HG03469 (cell line): ENCODE results near the gene AKAP13.
A peak's percentile ranks its signal among the peaks of the same experiment; 100 is the strongest.

Source experiments
- ATAC-seq: cut with Tn5 transposase; IDR thresholded peaks from one replicate; pipeline ENCODE4 v1.9.1; 2021; ENCODE audit warnings: mild to moderate bottlenecking, moderate library complexity, moderate number of reproducible peaks; ENCODE audit not compliant: unreplicated experiment

The AKAP13 gene

DNA sequence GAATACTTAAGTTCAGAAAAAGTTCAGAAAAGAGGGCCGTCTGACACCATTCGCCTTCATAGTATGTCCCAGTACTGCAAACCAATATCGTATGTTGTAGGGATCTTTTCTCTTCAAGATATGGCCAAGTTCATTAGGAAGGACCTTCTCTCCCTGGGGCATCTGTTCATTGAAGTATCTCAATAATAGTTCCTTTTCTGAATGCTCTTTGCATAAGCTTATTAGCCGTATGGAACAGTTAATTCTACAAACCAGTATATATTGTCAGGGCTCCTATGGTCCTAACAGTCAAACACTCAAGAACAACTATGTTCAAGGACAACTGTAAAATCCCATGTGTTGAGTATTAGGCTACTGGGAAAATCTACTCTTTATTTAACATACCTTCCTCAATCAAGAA is 211.2 kb downstream of the AKAP13 start:
- ATAC-seq = no peak

DNA sequence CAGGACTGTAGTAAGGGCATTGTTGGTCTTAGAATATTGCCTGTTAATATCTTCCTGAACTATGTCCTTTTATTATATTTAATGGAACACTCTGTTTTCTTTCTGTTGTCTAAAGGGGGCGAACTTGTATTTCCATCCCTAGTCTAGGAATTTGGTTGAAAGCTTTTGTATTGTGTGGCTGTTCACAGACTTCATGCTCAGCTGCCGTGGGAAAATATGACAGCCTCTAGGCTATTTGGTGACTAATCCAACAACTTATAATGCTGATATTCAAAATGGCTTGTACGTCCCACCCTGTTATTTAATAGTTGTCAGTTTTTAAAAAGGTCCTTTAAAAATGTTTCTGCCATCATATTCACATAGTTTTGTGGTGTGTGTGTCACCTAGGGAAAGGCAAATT is 211.7 kb downstream of the AKAP13 start:
- ATAC-seq = no peak

GRCh38 chr15:85593809-85594445 is 213.5 kb downstream of the AKAP13 start:
- ATAC-seq = no peak

DNA sequence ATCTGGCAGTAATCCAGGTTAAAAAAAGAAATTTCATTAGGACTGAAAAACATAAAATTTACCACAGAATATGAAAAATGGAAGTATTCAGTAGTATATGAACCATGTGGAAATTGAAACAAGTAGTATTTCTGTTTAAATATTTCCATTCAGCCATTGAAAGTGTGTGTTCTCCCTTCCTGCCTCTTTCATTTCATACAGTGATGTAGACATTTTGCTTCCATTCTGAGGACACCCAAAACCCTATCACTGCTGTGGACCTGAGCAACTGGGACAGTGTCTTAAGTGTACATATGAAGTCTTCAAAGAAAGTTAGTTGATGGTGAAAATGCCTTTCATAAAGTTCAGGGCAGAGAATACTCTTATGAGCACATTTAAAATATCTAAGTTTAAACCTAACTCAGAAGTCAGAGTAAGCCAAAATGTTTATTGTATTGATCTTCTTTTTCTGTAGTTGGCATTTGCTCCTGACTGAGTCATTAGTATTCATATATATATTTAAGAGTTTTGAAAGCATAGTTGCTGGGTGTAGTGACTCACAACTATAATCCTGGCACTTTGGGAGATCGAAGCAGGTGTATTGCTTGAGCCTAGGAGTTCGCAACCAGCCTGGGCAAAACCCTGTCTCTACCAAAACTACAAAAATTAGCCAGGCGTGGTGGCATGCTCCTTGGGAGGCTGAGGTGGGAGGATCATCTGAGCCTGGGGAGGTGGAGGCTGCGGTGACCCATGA is 215.6 kb downstream of the AKAP13 start:
- ATAC-seq = no peak

DNA sequence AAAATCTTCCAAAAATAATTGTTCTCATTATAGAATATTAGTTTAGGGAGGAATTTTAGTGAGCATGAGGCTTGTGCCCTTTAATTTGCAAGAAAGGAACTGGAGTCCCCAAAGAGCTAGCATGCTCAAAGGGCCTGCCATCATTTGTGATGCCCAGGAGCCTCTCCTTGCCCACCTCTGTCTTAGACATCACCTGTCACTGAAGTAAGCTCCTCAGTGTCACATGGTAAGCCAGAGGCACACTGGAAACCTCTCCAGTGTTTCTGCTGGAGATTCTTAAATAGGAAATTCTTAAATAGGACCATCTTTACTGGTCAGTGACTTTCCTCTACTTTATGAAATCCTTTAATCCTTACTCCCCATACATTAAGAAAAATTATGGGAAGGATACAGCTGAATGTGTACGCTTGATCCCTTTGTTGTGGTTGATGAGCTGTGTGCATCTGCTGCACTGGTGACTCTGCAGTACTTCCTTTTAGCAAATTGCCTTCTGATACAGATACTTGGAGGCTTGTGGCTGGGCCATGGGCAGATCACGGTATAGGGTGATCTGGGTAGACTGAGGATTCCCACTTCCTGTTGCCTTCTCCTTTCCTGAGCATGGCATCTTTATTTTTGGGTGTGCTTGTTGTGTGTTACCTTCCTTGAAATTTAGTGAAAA is 216.9 kb downstream of the AKAP13 start:
- no peak for ATAC-seq

- no peak for ATAC-seq
Measured at GRCh38 chr15:85598219-85598618, 217.8 kb downstream of the AKAP13 start.

GRCh38 chr15:85598718-85599398 is 218.5 kb downstream of the AKAP13 start:
- no peak for ATAC-seq

GRCh38 chr15:85600001-85600400 is 219.6 kb downstream of the AKAP13 start:
- ATAC-seq = no peak

DNA sequence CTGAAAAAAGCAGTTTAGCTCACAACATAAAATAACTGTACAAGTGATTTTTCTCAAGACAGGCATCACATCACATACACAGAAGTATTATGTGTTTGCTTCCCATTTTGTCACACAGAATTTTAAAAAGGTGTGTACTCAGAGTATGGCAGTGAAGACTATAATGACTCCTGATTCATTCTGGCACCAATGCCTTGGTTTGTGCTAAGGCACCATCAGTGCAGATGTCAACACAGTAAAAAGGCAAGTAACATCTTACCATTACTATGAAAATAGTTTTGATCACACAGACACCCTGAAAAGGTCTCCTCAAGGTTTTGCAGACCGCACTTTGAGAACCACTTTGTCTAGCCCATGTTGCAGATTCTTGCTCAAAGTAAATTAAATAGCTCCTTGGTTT is 222.8 kb downstream of the AKAP13 start:
- no peak for ATAC-seq

DNA sequence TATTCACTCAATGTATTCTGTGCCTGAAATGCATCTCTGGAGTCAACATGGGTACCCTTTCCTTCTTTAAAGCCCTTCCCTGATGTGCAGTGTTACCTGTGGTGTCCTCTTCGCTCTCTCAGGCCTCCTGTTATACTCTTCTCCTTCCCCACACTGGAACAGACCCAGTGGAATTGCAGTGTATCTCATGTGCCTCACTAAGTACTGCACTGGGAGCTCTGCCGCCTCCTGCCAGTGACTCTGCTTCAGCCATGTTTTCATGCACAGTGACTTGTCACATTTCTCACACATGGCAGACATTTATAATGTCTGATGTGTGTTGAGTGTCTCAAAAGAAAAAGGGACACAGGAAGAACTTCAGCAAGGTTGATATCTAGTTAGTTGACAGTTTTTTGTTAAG is 223.3 kb downstream of the AKAP13 start:
- ATAC-seq = no peak

- no peak for ATAC-seq
Measured at GRCh38 chr15:85604194-85604593, 223.8 kb downstream of the AKAP13 start.

- no peak for ATAC-seq
Measured at GRCh38 chr15:85606738-85607137, 226.3 kb downstream of the AKAP13 start.

GRCh38 chr15:85607141-85607806 is 226.9 kb downstream of the AKAP13 start:
- ATAC-seq = no peak

GRCh38 chr15:85607842-85608241 is 227.4 kb downstream of the AKAP13 start:
- ATAC-seq = no peak

GRCh38 chr15:85609492-85609891 is 229.1 kb downstream of the AKAP13 start:
- no peak for ATAC-seq

GRCh38 chr15:85611361-85611760 is 231.0 kb downstream of the AKAP13 start:
- ATAC-seq = no peak

DNA sequence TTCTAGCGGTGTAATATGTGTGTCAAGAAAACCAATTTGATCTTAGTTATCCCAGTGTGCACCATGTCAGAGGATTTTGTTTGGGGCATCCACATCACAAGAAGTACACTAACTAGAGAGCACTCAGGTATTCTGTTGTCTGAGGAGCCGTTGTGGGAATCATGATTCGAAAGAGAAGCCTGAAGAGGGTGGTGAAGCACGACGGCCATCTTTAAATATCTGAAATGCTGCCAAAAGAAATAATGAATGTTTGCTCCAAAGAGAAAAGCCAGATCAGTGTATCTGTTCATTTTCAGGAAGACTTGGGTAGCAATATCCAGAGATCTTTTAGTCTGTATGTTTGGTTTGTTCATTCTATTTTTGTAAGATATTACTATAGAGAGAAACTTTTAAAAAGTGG is 233.7 kb downstream of the AKAP13 start:
- ATAC-seq = no peak

GRCh38 chr15:85615930-85616329 is 235.5 kb downstream of the AKAP13 start:
- peak; percentile 46 for ATAC-seq

GRCh38 chr15:85616549-85617110 is 236.2 kb downstream of the AKAP13 start:
- ATAC-seq = no peak

DNA sequence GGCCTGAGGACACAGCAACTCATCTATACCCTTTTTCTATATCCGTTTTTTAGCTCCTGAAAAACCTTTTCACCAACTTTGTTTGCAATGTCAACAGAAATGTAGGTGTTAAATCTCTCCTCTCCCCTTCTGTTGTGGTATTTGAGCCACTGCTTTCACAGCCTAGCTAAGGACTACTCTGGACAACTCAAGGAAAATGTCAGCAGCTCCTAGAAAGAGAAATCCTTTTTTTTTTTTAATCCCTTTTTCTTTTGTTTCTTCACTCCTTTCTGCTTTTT is 237.8 kb downstream of the AKAP13 start:
- no peak for ATAC-seq

DNA sequence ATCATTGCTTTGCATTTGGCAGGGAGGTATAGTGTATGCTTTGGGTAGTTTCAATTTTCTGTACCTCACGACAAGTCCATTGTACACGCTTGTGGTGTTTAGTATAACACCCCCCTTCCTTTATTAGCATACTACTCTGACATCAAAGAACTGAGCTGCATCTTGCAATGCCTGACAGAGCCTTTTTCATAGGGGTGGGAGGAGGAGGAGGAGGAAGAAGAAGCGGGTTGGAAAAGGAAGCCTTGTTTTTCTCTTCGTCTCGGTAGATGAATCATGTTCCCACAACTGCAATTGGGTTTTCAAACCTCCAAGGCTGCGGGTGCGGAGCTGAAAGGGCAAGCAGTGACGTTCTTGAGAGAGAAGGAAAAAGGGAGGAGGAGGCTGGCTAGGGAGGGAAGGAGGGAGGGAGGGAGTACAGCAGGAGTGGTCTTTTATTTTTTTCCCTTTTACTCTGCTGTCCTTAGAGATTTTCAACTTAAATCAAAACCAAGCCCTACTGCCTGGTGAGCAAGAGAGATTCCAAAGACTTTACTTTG is 238.6 kb downstream of the AKAP13 start:
- no peak for ATAC-seq
